ENCODE data around the gene APBB1. TPM values are rescaled to one million over a fixed set of nuclear protein-coding genes. Genes with fewer than 3 reads are reported as not detected.

Gene APBB1
- total RNA-seq, 1 experiment from 2014 or later: 83.8 TPM

DNA sequence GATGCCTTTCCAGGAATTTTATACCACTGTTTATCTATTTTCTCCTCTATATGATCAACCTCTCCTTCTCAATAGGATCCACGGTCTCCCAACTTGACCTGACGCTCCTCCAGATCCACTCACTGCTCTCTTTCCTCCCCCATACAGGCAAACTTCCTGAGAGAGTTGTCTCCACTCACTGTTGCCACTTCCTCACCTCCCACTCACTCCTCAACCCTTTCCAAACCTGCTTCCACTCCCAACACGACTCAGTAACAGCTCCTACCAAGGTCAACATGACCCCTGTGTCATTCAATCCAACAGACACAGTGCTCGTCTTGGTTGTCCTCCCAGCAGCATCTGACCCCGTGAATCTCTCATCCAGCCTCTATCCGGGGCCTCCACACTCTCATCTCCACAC, 3.1 kb downstream of the APBB1 start:
- Histone ChIP-seq H3K36me3 (ENCODE audit: insufficient read depth, low read length, poor library complexity, severe bottlenecking) (no peaks in the 10 kb centered on the region), H3K4me3 (ENCODE audit: low read depth, low read length, poor library complexity, severe bottlenecking) (no peak overlapping the region), H3K4me1 (ENCODE audit: insufficient read depth, low read length, poor library complexity, severe bottlenecking) (peaks cover 13% of the 10 kb centered on the region), H3K27me3 (replicated peaks; ENCODE audit: insufficient read depth, low read depth, low read length, poor library complexity) (no peaks in the 10 kb centered on the region), H3K9me3 (ENCODE audit: low read depth, low read length, poor library complexity, severe bottlenecking) (no peaks in the 10 kb centered on the region), H3K27ac (ENCODE audit: low read depth, low read length, poor library complexity, severe bottlenecking) (no peak overlapping the region)
- no peak for TF ChIP-seq EZH2 (IDR thresholded peaks at IDR 0.05; ENCODE audit: borderline replicate concordance, low read depth, low read length, poor library complexity, severe bottlenecking)
- ChIA-PET CTCF (no interaction called here), POLR2A (ENCODE audit: low non-redundant PET) (no interaction called here)
- DNase-seq (ENCODE audit: low spot score): no peak
- BruUV-seq (replicated peaks): no TSS peak
- intact Hi-C loops (cut with micrococcal nuclease; ENCODE audit: unreplicated experiment): no loop called here

DNA sequence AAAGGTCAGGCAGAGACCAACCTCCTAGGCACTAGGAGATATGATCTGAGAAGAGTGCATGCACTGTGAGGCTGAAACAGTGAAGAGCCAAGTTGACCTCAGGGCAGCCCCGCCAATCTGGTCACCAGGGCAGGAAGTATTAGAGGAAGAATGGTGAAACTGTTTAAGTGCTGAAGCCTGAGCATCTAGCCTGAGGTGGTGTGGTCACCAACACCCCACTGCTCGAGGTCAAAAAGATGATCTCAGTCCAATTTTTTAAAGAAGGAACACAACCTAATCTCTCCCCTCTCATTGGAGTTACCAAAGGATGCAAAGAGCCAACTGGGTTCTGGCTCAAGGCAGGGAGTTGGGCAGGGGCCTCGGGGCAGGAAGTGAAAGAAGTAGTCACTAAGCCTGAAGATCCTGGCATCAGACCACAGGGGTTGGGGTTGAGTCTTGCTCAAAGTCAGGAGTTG, 4.0 kb downstream of the APBB1 start:
- H3K9me3 ChIP-seq (ENCODE audit: low read depth, low read length, poor library complexity, severe bottlenecking): no peaks in the 10 kb centered on the region
- H3K27ac ChIP-seq (ENCODE audit: low read depth, low read length, poor library complexity, severe bottlenecking): no peak overlapping the region
- DNase-seq (ENCODE audit: low spot score): no peak
- peaks cover 13% of the 10 kb centered on the region for H3K4me1 ChIP-seq (ENCODE audit: insufficient read depth, low read length, poor library complexity, severe bottlenecking)
- POLR2A ChIA-PET (ENCODE audit: low non-redundant PET): no interaction called here
- intact Hi-C loops (cut with micrococcal nuclease; ENCODE audit: unreplicated experiment): no loop called here
- no TSS peak for BruUV-seq (replicated peaks)
- H3K36me3 ChIP-seq (ENCODE audit: insufficient read depth, low read length, poor library complexity, severe bottlenecking): peaks cover 7% of the 10 kb centered on the region
- no peaks in the 10 kb centered on the region for H3K27me3 ChIP-seq (replicated peaks; ENCODE audit: insufficient read depth, low read depth, low read length, poor library complexity)
- no peak overlapping the region for H3K4me3 ChIP-seq (ENCODE audit: low read depth, low read length, poor library complexity, severe bottlenecking)
- TF ChIP-seq, protein P1, sequence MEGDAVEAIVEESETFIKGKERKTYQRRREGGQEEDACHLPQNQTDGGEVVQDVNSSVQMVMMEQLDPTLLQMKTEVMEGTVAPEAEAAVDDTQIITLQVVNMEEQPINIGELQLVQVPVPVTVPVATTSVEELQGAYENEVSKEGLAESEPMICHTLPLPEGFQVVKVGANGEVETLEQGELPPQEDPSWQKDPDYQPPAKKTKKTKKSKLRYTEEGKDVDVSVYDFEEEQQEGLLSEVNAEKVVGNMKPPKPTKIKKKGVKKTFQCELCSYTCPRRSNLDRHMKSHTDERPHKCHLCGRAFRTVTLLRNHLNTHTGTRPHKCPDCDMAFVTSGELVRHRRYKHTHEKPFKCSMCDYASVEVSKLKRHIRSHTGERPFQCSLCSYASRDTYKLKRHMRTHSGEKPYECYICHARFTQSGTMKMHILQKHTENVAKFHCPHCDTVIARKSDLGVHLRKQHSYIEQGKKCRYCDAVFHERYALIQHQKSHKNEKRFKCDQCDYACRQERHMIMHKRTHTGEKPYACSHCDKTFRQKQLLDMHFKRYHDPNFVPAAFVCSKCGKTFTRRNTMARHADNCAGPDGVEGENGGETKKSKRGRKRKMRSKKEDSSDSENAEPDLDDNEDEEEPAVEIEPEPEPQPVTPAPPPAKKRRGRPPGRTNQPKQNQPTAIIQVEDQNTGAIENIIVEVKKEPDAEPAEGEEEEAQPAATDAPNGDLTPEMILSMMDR (conservative IDR thresholded peaks at IDR 0.05; ENCODE audit: low read depth, low read length): no peak
- no peak for TF ChIP-seq EZH2 (IDR thresholded peaks at IDR 0.05; ENCODE audit: borderline replicate concordance, low read depth, low read length, poor library complexity, severe bottlenecking)
- CTCF ChIA-PET: no interaction called here

DNA sequence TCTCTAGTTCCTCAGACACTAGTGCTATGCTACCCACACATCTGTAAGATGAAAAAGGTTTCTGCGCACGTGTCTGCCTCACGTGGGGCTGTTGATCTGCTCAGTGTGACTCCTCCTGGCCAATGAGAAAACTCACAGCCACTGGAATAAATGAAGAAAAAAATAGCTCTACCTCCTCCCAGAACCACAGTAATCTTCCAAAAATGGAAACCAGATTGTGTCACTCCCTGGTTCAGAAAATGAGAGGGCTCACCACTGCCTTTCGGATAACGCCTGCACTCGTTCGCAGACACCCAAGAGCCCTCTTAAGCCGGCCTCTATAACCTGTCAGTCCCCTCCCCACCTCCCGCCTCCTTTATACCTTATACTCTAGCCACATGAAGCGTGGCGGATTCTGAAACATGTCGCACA, 5.1 kb downstream of the APBB1 start:
- H3K4me1 ChIP-seq (ENCODE audit: insufficient read depth, low read length, poor library complexity, severe bottlenecking): peaks cover 13% of the 10 kb centered on the region
- no peak for DNase-seq (ENCODE audit: low spot score)
- ChIA-PET POLR2A (ENCODE audit: low non-redundant PET) (no interaction called here), CTCF (no interaction called here)
- H3K27ac ChIP-seq (ENCODE audit: low read depth, low read length, poor library complexity, severe bottlenecking): no peak overlapping the region
- H3K27me3 ChIP-seq (replicated peaks; ENCODE audit: insufficient read depth, low read depth, low read length, poor library complexity): no peaks in the 10 kb centered on the region
- no peak overlapping the region for H3K4me3 ChIP-seq (ENCODE audit: low read depth, low read length, poor library complexity, severe bottlenecking)
- peaks cover 12% of the 10 kb centered on the region for H3K36me3 ChIP-seq (ENCODE audit: insufficient read depth, low read length, poor library complexity, severe bottlenecking)
- no TSS peak for BruUV-seq (replicated peaks)
- intact Hi-C loops (cut with micrococcal nuclease; ENCODE audit: unreplicated experiment): no loop called here
- no peaks in the 10 kb centered on the region for H3K9me3 ChIP-seq (ENCODE audit: low read depth, low read length, poor library complexity, severe bottlenecking)
- no peak for TF ChIP-seq EZH2 (IDR thresholded peaks at IDR 0.05; ENCODE audit: borderline replicate concordance, low read depth, low read length, poor library complexity, severe bottlenecking)
- TF ChIP-seq, protein P1 (conservative IDR thresholded peaks at IDR 0.05; ENCODE audit: low read depth, low read length): no peak

DNA sequence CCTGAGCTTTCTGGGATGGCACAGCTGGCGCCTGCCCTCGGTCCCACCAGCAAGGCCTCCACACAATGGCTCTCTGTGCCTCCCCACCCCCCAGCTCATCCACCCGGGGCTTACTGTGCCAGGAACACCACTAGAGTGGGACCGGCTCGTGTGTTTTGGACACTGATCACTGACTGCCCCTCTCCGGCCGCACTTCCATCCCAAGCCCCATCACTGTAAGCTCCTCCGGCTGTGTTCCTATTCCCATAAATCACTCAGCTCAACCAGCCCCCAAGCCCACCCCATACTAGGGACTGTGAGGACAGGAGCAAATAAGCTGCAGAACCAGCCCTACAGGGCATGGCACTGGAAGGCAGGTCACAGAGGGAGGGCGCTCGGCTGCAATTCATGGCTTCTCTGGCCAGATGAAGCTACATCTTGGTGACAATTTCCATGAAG, 7.3 kb downstream of the APBB1 start:
- no peak overlapping the region for H3K4me3 ChIP-seq (ENCODE audit: low read depth, low read length, poor library complexity, severe bottlenecking)
- TF ChIP-seq, protein P1 (conservative IDR thresholded peaks at IDR 0.05; ENCODE audit: low read depth, low read length): no peak
- TF ChIP-seq EZH2 (IDR thresholded peaks at IDR 0.05; ENCODE audit: borderline replicate concordance, low read depth, low read length, poor library complexity, severe bottlenecking): no peak
- H3K9me3 ChIP-seq (ENCODE audit: low read depth, low read length, poor library complexity, severe bottlenecking): no peaks in the 10 kb centered on the region
- no TSS peak for BruUV-seq (replicated peaks)
- DNase-seq (ENCODE audit: low spot score): no peak
- no peaks in the 10 kb centered on the region for H3K27me3 ChIP-seq (replicated peaks; ENCODE audit: insufficient read depth, low read depth, low read length, poor library complexity)
- peaks cover 13% of the 10 kb centered on the region for H3K4me1 ChIP-seq (ENCODE audit: insufficient read depth, low read length, poor library complexity, severe bottlenecking)
- H3K27ac ChIP-seq (ENCODE audit: low read depth, low read length, poor library complexity, severe bottlenecking): no peak overlapping the region
- ChIA-PET POLR2A (ENCODE audit: low non-redundant PET) (no interaction called here), CTCF (no interaction called here)
- peaks cover 12% of the 10 kb centered on the region for H3K36me3 ChIP-seq (ENCODE audit: insufficient read depth, low read length, poor library complexity, severe bottlenecking)
- intact Hi-C loops (cut with micrococcal nuclease; ENCODE audit: unreplicated experiment): no loop called here

All from A673 (cell line).